ENCODE measurements around the gene C19orf47.

The C19orf47 gene

GRCh38 chr19:40300668-40301067 lies 47.5 kb downstream of the C19orf47 start:
- Mint-ChIP-seq H3K4me3 (no peak overlapping the region), H3K4me1 (ENCODE audit: low read depth) (peaks cover 2% of the 10 kb centered on the region), H3K27ac (no peak overlapping the region), H3K27me3 (no peaks in the 10 kb centered on the region), H3K36me3 (ENCODE audit: low read depth) (no peaks in the 10 kb centered on the region), H3K9me3 (no peaks in the 10 kb centered on the region)
- DNase-seq, result no peak

- H3K9me3 Mint-ChIP-seq, result no peaks in the 10 kb centered on the region
Measured at GRCh38 chr19:40298026-40298425, 50.2 kb downstream of the C19orf47 start.

GRCh38 chr19:40294560-40294959 lies 53.6 kb downstream of the C19orf47 start:
- H3K4me3 Mint-ChIP-seq, result no peak overlapping the region
- H3K36me3 Mint-ChIP-seq (ENCODE audit: low read depth), result no peaks in the 10 kb centered on the region
- no peak overlapping the region for H3K27ac Mint-ChIP-seq
- no peak for DNase-seq
- no peaks in the 10 kb centered on the region for H3K27me3 Mint-ChIP-seq
- no peaks in the 10 kb centered on the region for H3K9me3 Mint-ChIP-seq
- no peaks in the 10 kb centered on the region for H3K4me1 Mint-ChIP-seq (ENCODE audit: low read depth)

More at GRCh38 chr19:40298026-40298425, 50.2 kb downstream of the C19orf47 start:
- H3K36me3 Mint-ChIP-seq (ENCODE audit: low read depth), result no peaks in the 10 kb centered on the region
- H3K27ac Mint-ChIP-seq, result no peak overlapping the region
- H3K4me3 Mint-ChIP-seq, result no peak overlapping the region
- no peaks in the 10 kb centered on the region for H3K4me1 Mint-ChIP-seq (ENCODE audit: low read depth)
- DNase-seq, result no peak
- no peaks in the 10 kb centered on the region for H3K27me3 Mint-ChIP-seq

- no peak for DNase-seq
- Mint-ChIP-seq H3K27ac (peak overlapping the region; percentile 99), H3K36me3 (ENCODE audit: low read depth) (peaks cover 19% of the 10 kb centered on the region), H3K27me3 (no peaks in the 10 kb centered on the region), H3K9me3 (no peaks in the 10 kb centered on the region), H3K4me3 (no peak overlapping the region), H3K4me1 (ENCODE audit: low read depth) (peaks cover 35% of the 10 kb centered on the region)
Measured at GRCh38 chr19:40286971-40287421, 61.2 kb downstream of the C19orf47 start.

- Mint-ChIP-seq H3K4me3 (peak overlapping the region; percentile 96), H3K4me1 (ENCODE audit: low read depth) (peaks cover 41% of the 10 kb centered on the region), H3K27ac (peak overlapping the region; percentile 99), H3K9me3 (no peaks in the 10 kb centered on the region), H3K27me3 (no peaks in the 10 kb centered on the region), H3K36me3 (ENCODE audit: low read depth) (peaks cover 25% of the 10 kb centered on the region)
- no peak for DNase-seq
Measured at GRCh38 chr19:40286235-40286970, 61.8 kb downstream of the C19orf47 start.

GRCh38 chr19:40285353-40286234 lies 62.6 kb downstream of the C19orf47 start:
- Mint-ChIP-seq H3K9me3 (no peaks in the 10 kb centered on the region), H3K36me3 (ENCODE audit: low read depth) (peaks cover 27% of the 10 kb centered on the region), H3K4me3 (peak overlapping the region; percentile 96), H3K4me1 (ENCODE audit: low read depth) (peaks cover 49% of the 10 kb centered on the region), H3K27me3 (no peaks in the 10 kb centered on the region), H3K27ac (peak overlapping the region; percentile 99)
- peak; percentile 94 for DNase-seq

GRCh38 chr19:40284501-40285352 lies 63.5 kb downstream of the C19orf47 start, which contains the start of gene AKT2:
Gene AKT2, minus strand, starts transcription at chr19:40285345. Its CDS starts 20,078 bp downstream, at chr19:40265267.
- Mint-ChIP-seq H3K36me3 (ENCODE audit: low read depth) (peaks cover 35% of the 10 kb centered on the region), H3K4me1 (ENCODE audit: low read depth) (peaks cover 58% of the 10 kb centered on the region), H3K27me3 (no peaks in the 10 kb centered on the region), H3K4me3 (peak within 1 kb of the TSS; percentile 96), H3K9me3 (no peaks in the 10 kb centered on the region), H3K27ac (peak within 1 kb of the TSS; percentile 99)
- no peak for DNase-seq

GRCh38 chr19:40284251-40284500 lies 64.0 kb downstream of the C19orf47 start:
- H3K9me3 Mint-ChIP-seq, result no peaks in the 10 kb centered on the region
- H3K4me3 Mint-ChIP-seq, result peak overlapping the region; percentile 96
- H3K27ac Mint-ChIP-seq, result peak overlapping the region; percentile 98
- no peaks in the 10 kb centered on the region for H3K27me3 Mint-ChIP-seq
- H3K36me3 Mint-ChIP-seq (ENCODE audit: low read depth), result peaks cover 35% of the 10 kb centered on the region
- DNase-seq, result no peak
- peaks cover 61% of the 10 kb centered on the region for H3K4me1 Mint-ChIP-seq (ENCODE audit: low read depth)

GRCh38 chr19:40283414-40284250 lies 64.6 kb downstream of the C19orf47 start:
- H3K27ac Mint-ChIP-seq, result peak overlapping the region; percentile 98
- H3K4me3 Mint-ChIP-seq, result peak overlapping the region; percentile 96
- H3K36me3 Mint-ChIP-seq (ENCODE audit: low read depth), result peaks cover 37% of the 10 kb centered on the region
- H3K9me3 Mint-ChIP-seq, result no peaks in the 10 kb centered on the region
- no peaks in the 10 kb centered on the region for H3K27me3 Mint-ChIP-seq
- H3K4me1 Mint-ChIP-seq (ENCODE audit: low read depth), result peaks cover 66% of the 10 kb centered on the region
- DNase-seq, result no peak

- peak overlapping the region; percentile 96 for H3K4me3 Mint-ChIP-seq
- peak overlapping the region; percentile 98 for H3K27ac Mint-ChIP-seq
- peaks cover 43% of the 10 kb centered on the region for H3K36me3 Mint-ChIP-seq (ENCODE audit: low read depth)
- H3K27me3 Mint-ChIP-seq, result no peaks in the 10 kb centered on the region
- H3K4me1 Mint-ChIP-seq (ENCODE audit: low read depth), result peaks cover 73% of the 10 kb centered on the region
- no peaks in the 10 kb centered on the region for H3K9me3 Mint-ChIP-seq
- DNase-seq, result no peak
Measured at GRCh38 chr19:40282920-40283319, 65.3 kb downstream of the C19orf47 start.

- Mint-ChIP-seq H3K9me3 (no peaks in the 10 kb centered on the region), H3K4me3 (no peak overlapping the region), H3K36me3 (ENCODE audit: low read depth) (peaks cover 46% of the 10 kb centered on the region), H3K27me3 (no peaks in the 10 kb centered on the region), H3K4me1 (ENCODE audit: low read depth) (peaks cover 80% of the 10 kb centered on the region), H3K27ac (peak overlapping the region; percentile 55)
- no peak for DNase-seq
Measured at GRCh38 chr19:40282209-40282580, 66.0 kb downstream of the C19orf47 start.

GRCh38 chr19:40281381-40282208 lies 66.6 kb downstream of the C19orf47 start:
- peaks cover 46% of the 10 kb centered on the region for H3K36me3 Mint-ChIP-seq (ENCODE audit: low read depth)
- DNase-seq, result no peak
- H3K4me1 Mint-ChIP-seq (ENCODE audit: low read depth), result peaks cover 80% of the 10 kb centered on the region
- H3K9me3 Mint-ChIP-seq, result no peaks in the 10 kb centered on the region
- no peaks in the 10 kb centered on the region for H3K27me3 Mint-ChIP-seq
- H3K27ac Mint-ChIP-seq, result peak overlapping the region; percentile 55
- no peak overlapping the region for H3K4me3 Mint-ChIP-seq

GRCh38 chr19:40280608-40281221 lies 67.5 kb downstream of the C19orf47 start:
- Mint-ChIP-seq H3K4me3 (peak overlapping the region; percentile 24), H3K4me1 (ENCODE audit: low read depth) (peaks cover 80% of the 10 kb centered on the region), H3K27me3 (no peaks in the 10 kb centered on the region), H3K27ac (peak overlapping the region; percentile 85), H3K36me3 (ENCODE audit: low read depth) (peaks cover 46% of the 10 kb centered on the region), H3K9me3 (no peaks in the 10 kb centered on the region)
- DNase-seq, result no peak

All from activated T-cell treated with anti-CD3 and anti-CD28 coated beads, Interleukin-2, amount 50 U/mL, for 24 hours (primary cell).